A549 treated with AZD9567 at 1 μM for 4 hours (cell line): ENCODE data around the gene RPL15. TPM values are rescaled to one million over a fixed set of nuclear protein-coding genes. Genes with fewer than 3 reads are reported as not detected.

Source experiments
- total RNA-seq: library from RNA; stranded (reverse); fragments of 200-300 nt; extraction: Qiagen RNA extraction; gene quantifications from 5 replicates; pipeline ENCODE4 v1.2.3, GENCODE V29; 2022; ENCODE audit not compliant: insufficient read depth

The RPL15 gene
- 2,860 to 3,572 TPM (median 3,000 TPM) in 5 replicates for total RNA-seq

DNA sequence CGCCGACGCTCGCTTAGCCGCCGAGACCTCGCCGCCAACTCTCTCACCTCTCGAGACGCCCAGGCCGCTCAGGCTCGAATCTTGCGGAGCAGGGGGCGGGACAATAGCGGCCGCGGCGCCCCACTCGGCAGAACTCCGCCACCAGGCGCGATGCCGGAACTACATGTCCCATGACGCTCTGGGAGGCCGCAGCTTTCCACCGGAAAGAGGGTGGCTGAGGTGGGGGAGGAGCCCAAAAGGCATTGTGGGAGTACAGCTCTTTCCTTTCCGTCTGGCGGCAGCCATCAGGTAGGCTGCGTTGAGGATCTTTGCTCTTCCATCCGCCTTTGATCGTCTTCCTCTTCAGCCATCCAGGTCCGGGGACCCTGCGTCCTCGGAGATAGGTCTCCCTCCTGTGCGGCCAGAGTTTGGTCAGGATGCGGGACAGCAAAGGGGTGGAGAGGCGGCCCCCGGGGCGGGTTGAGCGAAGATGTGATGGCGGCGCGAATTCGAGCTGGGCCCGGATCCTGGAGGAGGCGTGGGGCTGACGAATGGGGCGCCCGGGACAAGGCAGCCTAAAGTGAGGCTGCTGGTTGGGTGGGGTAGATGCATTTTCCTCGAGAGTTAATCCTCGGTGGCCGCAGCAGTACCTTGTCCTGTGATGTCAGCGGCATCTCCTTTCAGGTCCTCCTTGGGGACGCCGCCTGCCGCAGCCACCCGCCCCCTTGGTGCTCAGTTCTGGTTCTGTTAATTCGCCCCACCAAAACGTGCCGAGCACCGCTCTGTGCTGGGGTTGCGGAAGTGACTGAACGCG, at the start of gene RPL15, which contains the start of gene NKIRAS1:
Gene RPL15 (plus strand): TSS at position 247 of the 793 bp plus-strand sequence. CDS start 728 bp downstream, outside the sequence.
Gene NKIRAS1 (minus strand): TSS at position 105 of the 793 bp plus-strand sequence. CDS start 6,086 bp downstream, outside the sequence.

DNA sequence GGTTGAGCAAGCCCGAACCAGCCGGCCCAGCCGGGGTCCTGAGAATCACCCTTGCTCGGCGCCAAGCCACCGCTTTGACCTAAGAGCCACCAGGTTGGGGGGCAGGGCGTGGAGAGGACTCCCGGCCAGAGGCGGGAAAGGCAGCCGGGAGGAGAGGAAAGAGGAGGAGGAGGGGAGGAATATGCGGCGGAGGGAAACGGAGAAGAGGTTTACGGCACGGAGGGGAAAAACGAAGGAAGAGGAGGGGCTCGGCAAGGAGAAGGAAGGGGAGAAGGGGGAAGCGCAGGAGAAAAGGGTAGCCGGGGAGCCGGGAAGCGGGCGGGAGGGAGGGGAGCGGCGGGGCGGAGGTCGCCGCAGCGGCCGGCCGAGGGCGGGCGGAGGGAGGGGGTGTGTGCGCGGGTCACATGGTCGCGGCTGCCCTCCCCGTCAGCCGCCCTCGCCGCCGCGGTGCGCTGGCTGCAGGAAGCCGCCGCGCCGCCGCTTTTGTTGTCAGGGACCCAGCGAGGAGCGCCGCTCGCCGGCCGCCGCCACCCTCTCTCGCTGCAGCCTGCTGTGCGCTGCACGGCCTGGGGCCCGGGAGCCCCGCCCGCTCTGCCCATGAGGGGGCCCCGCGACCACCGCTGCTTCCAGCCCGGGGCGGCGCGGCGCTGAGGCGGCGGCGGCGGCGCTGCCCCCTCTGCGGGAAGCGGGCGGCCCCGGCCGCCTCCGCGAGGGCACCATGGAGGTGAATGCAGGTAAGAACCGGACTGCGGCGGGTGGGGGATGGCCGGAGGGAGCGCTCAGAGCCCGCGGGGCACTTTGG, 28.1 kb downstream of the RPL15 start, which contains the start of gene NR1D2:
Gene NR1D2 (plus strand): TSS at position 426 of the 802 bp plus-strand sequence. CDS start 293 bp downstream, at position 719.

Other genes starting within 250 kb of the RPL15 start
- gene UBE2E1, start 111.2 kb upstream of the RPL15 start, total RNA-seq = 83.7 to 106 TPM (median 97.6 TPM) in 5 replicates
- gene NKIRAS1, start 142 bp upstream of the RPL15 start, total RNA-seq = 8.9 to 11.3 TPM (median 9.9 TPM) in 5 replicates
- gene NR1D2, start 28.2 kb downstream of the RPL15 start, total RNA-seq = 8.7 to 12.1 TPM (median 10.5 TPM) in 5 replicates